ENCODE data around the gene ERH.

Gene ERH

DNA sequence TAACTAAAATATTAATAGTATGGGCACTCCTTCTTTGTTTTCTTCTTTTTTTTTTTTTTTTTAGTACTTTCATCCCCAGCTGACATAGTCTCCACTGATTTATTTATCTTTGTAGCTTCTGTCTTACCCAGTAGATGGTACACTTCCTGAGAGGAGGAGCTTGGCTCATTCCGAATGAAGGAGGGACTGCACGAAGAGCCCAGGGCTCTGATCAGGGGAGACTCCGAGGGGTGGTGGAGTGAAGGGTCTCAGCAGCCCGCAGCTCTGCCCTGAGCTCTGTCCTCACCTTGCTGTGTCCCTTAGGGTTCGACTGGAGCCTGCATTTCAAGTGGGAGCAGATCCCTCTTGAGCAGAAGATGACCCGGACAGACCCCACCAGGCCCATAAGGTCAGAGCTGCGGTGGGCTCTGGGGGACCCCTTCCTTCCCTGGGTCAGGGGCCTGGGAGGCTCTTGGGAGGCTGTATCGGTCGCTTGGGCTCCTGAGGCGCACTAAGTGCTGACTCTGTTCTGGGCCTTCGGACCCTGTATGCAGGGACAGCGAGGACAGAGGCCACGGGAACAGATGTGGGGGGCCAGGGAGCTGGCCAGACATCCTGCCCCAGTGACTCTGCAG, 65.2 kb downstream of the ERH start:
- TF ChIP-seq SIN3A (IDR thresholded peaks at IDR 0.05; ENCODE audit: borderline replicate concordance, insufficient read depth, low read length) (no peak), FOXP2 (optimal IDR thresholded peaks at IDR 0.05; ENCODE audit: borderline replicate concordance, extremely low read depth, extremely low read length, insufficient read depth) (no peak), TAF1 (IDR thresholded peaks at IDR 0.05; ENCODE audit: borderline replicate concordance, insufficient read depth, low read length) (no peak), POLR2AphosphoS5 (IDR thresholded peaks at IDR 0.05; ENCODE audit: low read depth, low read length) (no peak)
- TF ChIP-seq, protein P1, sequence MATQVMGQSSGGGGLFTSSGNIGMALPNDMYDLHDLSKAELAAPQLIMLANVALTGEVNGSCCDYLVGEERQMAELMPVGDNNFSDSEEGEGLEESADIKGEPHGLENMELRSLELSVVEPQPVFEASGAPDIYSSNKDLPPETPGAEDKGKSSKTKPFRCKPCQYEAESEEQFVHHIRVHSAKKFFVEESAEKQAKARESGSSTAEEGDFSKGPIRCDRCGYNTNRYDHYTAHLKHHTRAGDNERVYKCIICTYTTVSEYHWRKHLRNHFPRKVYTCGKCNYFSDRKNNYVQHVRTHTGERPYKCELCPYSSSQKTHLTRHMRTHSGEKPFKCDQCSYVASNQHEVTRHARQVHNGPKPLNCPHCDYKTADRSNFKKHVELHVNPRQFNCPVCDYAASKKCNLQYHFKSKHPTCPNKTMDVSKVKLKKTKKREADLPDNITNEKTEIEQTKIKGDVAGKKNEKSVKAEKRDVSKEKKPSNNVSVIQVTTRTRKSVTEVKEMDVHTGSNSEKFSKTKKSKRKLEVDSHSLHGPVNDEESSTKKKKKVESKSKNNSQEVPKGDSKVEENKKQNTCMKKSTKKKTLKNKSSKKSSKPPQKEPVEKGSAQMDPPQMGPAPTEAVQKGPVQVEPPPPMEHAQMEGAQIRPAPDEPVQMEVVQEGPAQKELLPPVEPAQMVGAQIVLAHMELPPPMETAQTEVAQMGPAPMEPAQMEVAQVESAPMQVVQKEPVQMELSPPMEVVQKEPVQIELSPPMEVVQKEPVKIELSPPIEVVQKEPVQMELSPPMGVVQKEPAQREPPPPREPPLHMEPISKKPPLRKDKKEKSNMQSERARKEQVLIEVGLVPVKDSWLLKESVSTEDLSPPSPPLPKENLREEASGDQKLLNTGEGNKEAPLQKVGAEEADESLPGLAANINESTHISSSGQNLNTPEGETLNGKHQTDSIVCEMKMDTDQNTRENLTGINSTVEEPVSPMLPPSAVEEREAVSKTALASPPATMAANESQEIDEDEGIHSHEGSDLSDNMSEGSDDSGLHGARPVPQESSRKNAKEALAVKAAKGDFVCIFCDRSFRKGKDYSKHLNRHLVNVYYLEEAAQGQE (IDR thresholded peaks at IDR 0.05; ENCODE audit: insufficient read depth in 1 of 2, low read depth in 2 of 2, low read length in 2 of 2): no peak

DNA sequence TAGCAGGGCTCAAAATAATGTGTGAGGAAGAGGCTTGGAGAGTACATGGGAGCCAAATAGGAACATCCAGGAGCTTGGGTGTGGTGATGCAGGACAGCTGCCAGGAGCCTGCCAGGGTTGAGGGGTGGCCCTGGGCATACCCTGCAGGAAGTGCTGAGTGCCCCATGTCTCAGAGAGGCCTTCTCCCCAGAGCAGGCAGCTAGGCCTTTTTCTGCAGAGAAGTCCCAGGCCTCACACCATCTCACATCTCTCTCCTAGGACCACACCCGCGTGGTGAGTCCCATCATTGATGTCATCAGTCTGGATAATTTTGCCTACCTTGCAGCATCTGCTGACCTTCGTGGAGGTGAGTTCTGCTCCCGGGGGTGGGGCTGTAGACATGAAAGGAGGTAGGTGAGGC, 66.9 kb downstream of the ERH start:
- no peak for TF ChIP-seq POLR2AphosphoS5 (IDR thresholded peaks at IDR 0.05; ENCODE audit: low read depth, low read length)
- TF ChIP-seq, protein P1 (IDR thresholded peaks at IDR 0.05; ENCODE audit: insufficient read depth in 1 of 2, low read depth in 2 of 2, low read length in 2 of 2): no peak
- no peak for TF ChIP-seq FOXP2 (optimal IDR thresholded peaks at IDR 0.05; ENCODE audit: borderline replicate concordance, extremely low read depth, extremely low read length, insufficient read depth)
- no peak for TF ChIP-seq TAF1 (IDR thresholded peaks at IDR 0.05; ENCODE audit: borderline replicate concordance, insufficient read depth, low read length)
- no peak for TF ChIP-seq SIN3A (IDR thresholded peaks at IDR 0.05; ENCODE audit: borderline replicate concordance, insufficient read depth, low read length)

Data from PFSK-1 (cell line).